ENCODE results near the gene AXIN2.

The AXIN2 gene

DNA sequence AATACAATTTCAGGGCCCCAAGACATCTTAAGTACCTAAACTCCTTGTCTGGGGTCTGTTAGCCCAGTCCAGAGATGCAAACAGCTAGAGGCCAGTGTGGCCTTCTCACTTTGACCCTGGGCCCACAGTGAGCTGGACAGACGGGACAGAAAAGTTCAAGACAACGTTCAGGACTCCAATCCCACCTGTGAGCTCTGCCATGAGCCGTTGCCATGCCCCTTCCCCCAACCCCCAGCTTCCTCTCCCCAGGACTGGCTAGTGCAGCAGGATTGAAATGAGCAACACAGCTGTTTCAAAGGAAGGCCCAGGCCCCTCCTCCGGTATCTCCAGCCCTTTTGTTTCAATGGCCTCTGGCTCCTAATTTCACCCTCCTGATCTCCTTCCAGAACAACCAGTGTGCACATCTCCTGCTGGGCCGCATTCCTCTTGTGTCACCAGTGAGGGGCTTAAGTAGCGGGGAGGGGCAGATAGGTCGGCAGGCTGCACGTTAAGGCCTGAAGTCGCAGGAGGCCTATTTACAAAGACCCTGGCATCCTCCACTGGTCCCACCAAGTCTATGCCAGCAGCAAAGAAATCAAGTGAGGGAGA is 11.3 kb downstream of the AXIN2 start:
- H3K27me3 ChIP-seq (ENCODE audit: insufficient read depth, low read depth, severe bottlenecking), result no peaks in the 10 kb centered on the region
- H3K36me3 ChIP-seq, result peaks cover 49% of the 10 kb centered on the region
- no peak overlapping the region for H3K27ac ChIP-seq
- no peak for DNase-seq
- H3K4me3 ChIP-seq (ENCODE audit: low read depth, low read length), result no peak overlapping the region
- TF ChIP-seq, protein P1, sequence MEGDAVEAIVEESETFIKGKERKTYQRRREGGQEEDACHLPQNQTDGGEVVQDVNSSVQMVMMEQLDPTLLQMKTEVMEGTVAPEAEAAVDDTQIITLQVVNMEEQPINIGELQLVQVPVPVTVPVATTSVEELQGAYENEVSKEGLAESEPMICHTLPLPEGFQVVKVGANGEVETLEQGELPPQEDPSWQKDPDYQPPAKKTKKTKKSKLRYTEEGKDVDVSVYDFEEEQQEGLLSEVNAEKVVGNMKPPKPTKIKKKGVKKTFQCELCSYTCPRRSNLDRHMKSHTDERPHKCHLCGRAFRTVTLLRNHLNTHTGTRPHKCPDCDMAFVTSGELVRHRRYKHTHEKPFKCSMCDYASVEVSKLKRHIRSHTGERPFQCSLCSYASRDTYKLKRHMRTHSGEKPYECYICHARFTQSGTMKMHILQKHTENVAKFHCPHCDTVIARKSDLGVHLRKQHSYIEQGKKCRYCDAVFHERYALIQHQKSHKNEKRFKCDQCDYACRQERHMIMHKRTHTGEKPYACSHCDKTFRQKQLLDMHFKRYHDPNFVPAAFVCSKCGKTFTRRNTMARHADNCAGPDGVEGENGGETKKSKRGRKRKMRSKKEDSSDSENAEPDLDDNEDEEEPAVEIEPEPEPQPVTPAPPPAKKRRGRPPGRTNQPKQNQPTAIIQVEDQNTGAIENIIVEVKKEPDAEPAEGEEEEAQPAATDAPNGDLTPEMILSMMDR (IDR thresholded peaks at IDR 0.05; ENCODE audit: low read depth, low read length), result no peak
- H3K9me3 ChIP-seq (ENCODE audit: severe bottlenecking), result no peaks in the 10 kb centered on the region

DNA sequence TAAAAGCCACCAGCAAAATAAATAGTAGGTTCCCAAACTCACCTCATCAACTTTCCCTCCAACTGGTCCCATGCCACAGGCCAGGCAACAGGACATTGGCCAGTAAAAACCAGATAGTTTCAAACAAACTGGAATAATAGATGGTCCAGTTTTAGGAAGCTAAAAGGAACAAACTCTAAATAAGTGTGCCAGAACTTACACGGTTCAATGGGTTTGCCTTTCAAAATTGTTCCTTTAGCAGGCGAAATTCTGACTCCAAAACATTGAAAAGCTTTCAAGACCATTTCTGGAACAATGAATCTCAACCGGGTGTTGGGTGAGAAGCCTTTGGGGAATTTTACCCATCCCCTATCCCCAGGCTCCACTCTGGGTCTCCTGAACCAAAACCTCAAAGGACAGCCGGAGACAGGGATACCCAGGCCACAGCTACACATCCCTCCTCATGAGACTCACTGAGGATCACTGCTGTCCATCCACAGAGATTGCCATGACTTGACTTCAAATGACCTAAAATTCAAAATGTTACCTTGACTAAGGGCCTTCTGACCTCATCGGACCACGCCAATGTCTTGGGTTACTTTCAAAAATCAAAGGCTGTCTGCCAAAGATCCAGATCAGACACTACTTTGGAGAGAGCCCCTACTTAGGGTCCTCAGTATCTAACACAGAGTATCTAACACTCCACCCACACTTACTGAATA is 13.0 kb downstream of the AXIN2 start:
- no peak for DNase-seq
- H3K9me3 ChIP-seq (ENCODE audit: severe bottlenecking), result no peaks in the 10 kb centered on the region
- TF ChIP-seq, protein P1 (IDR thresholded peaks at IDR 0.05; ENCODE audit: low read depth, low read length), result no peak
- no peak overlapping the region for H3K27ac ChIP-seq
- no peak overlapping the region for H3K4me3 ChIP-seq (ENCODE audit: low read depth, low read length)
- peaks cover 57% of the 10 kb centered on the region for H3K36me3 ChIP-seq
- no peaks in the 10 kb centered on the region for H3K27me3 ChIP-seq (ENCODE audit: insufficient read depth, low read depth, severe bottlenecking)

DNA sequence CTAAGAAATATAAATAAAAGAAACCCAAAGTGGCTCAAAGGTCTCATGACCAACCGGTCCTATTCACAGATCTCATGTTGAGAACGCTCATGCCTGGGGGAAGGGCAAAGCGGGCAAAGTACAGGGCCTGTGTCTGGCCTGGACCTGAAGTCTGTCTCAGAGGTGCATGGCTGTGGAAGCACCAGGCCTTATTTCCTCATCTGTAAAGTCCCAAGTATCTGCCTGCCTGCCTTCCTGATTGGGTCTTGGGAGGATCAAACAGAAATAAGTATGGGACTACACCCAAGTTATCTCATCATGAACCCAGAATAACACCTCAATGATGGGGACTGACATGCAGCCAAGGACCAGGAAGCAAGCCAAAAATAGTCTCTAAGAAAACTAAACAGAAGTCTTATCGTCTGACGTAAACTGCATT is 14.2 kb downstream of the AXIN2 start:
- no peaks in the 10 kb centered on the region for H3K27me3 ChIP-seq (ENCODE audit: insufficient read depth, low read depth, severe bottlenecking)
- H3K27ac ChIP-seq, result no peak overlapping the region
- H3K4me3 ChIP-seq (ENCODE audit: low read depth, low read length), result no peak overlapping the region
- no peak for DNase-seq
- TF ChIP-seq, protein P1 (IDR thresholded peaks at IDR 0.05; ENCODE audit: low read depth, low read length), result no peak
- peaks cover 53% of the 10 kb centered on the region for H3K36me3 ChIP-seq
- H3K9me3 ChIP-seq (ENCODE audit: severe bottlenecking), result no peaks in the 10 kb centered on the region

DNA sequence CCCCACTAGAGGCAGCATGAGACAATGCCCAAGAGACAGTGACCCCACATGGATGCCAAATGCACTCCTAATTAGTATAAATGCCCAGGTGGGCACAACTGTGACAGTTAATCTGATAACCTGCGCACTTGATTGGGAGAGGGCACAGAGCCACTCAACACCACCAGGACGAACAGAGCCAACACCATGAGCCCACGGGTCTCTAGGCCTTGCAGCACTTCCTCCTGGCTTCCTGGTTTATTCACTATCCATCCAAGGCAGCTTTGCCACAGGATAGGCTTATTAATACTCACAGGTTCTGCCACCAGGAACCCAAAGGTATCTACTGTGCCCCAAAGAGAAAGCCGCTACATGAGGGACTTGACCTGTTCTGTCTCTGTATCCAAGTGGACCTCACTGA is 14.9 kb downstream of the AXIN2 start:
- no peak for DNase-seq
- no peaks in the 10 kb centered on the region for H3K27me3 ChIP-seq (ENCODE audit: insufficient read depth, low read depth, severe bottlenecking)
- TF ChIP-seq, protein P1 (IDR thresholded peaks at IDR 0.05; ENCODE audit: low read depth, low read length), result no peak
- no peak overlapping the region for H3K4me3 ChIP-seq (ENCODE audit: low read depth, low read length)
- H3K9me3 ChIP-seq (ENCODE audit: severe bottlenecking), result no peaks in the 10 kb centered on the region
- H3K27ac ChIP-seq, result no peak overlapping the region
- peaks cover 47% of the 10 kb centered on the region for H3K36me3 ChIP-seq

DNA sequence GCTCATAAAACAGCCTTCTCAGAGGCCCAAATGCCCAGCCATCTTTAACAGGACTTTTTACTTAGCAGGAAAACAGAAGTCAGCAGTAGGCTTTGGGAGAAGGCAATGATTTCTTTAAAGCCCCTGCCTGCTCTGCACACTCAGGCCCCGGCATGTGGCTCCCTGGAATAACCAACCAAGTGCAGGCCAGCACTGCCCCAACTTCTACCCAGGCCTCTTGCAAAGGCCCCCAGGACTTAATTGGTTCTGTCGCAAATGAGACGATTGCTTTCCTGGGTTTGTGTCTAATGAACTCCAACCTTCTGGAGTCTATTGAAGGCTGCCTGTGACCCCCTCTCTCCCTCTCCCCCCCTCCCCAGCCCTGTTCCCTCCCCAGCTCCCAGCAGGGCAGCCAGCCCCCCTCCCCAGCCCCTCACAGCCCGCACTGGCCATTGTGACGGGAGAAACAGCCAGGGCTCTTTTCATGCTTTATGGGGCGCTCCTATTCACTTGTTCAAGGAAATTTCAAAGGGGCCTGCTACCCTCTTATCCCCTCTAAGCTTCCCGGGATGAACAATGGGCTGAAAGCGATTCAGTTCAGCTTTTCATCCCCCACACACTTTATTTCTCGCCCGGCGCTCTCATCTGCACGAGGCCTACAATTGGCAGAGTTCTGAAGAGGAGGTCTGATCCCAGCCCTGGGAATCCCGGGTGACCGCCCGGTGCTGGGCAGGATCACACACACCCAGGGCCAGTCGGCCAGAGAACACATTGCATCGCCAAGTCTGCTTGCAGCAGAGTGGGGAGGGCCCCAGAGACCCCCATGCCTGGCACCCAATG is 15.5 kb downstream of the AXIN2 start:
- Histone ChIP-seq H3K9me3 (ENCODE audit: severe bottlenecking) (no peaks in the 10 kb centered on the region), H3K27me3 (ENCODE audit: insufficient read depth, low read depth, severe bottlenecking) (no peaks in the 10 kb centered on the region), H3K4me3 (ENCODE audit: low read depth, low read length) (no peak overlapping the region), H3K36me3 (peaks cover 50% of the 10 kb centered on the region), H3K27ac (no peak overlapping the region)
- TF ChIP-seq, protein P1 (IDR thresholded peaks at IDR 0.05; ENCODE audit: low read depth, low read length), result no peak
- DNase-seq, result no peak

All from WERI-Rb-1 (cell line).